HG03342 (cell line): Measurements from ENCODE around the gene OTOF.

ENCODE experiments used
- ATAC-seq: cut with Tn5 transposase; IDR thresholded peaks from one replicate; pipeline ENCODE4 v1.9.1; 2021; ENCODE audit warnings: mild to moderate bottlenecking, moderate library complexity; ENCODE audit not compliant: unreplicated experiment

The OTOF gene

GRCh38 chr2:26466662-26467310 lies 11.1 kb downstream of the OTOF start:
- ATAC-seq = no peak

GRCh38 chr2:26465981-26466471 lies 11.9 kb downstream of the OTOF start:
- no peak for ATAC-seq

GRCh38 chr2:26465266-26465925 lies 12.5 kb downstream of the OTOF start:
- no peak for ATAC-seq

GRCh38 chr2:26464390-26465265 lies 13.3 kb downstream of the OTOF start:
- no peak for ATAC-seq

- no peak for ATAC-seq
Measured at GRCh38 chr2:26463244-26464192, 14.4 kb downstream of the OTOF start.

GRCh38 chr2:26462511-26463243 lies 15.2 kb downstream of the OTOF start:
- ATAC-seq = no peak

GRCh38 chr2:26462100-26462499 lies 15.8 kb downstream of the OTOF start:
- ATAC-seq = no peak

- ATAC-seq = no peak
Measured at GRCh38 chr2:26461601-26462023, 16.3 kb downstream of the OTOF start.

GRCh38 chr2:26460613-26461031 lies 17.3 kb downstream of the OTOF start:
- ATAC-seq = no peak

GRCh38 chr2:26459991-26460612 lies 17.8 kb downstream of the OTOF start:
- ATAC-seq = no peak

- ATAC-seq = no peak
Measured at GRCh38 chr2:26458365-26459042, 19.4 kb downstream of the OTOF start.

- no peak for ATAC-seq
Measured at GRCh38 chr2:26457695-26458364, 20.1 kb downstream of the OTOF start.

GRCh38 chr2:26457251-26457666 lies 20.7 kb downstream of the OTOF start:
- ATAC-seq = no peak

GRCh38 chr2:26456440-26457250 lies 21.3 kb downstream of the OTOF start:
- no peak for ATAC-seq

- no peak for ATAC-seq
Measured at GRCh38 chr2:26455670-26456439, 22.1 kb downstream of the OTOF start.

- ATAC-seq = no peak
Measured at GRCh38 chr2:26455037-26455669, 22.8 kb downstream of the OTOF start.
